Endothelial cell of umbilical vein (primary cell): Measurements from ENCODE around the gene NR6A1. TPM values are rescaled to one million over a fixed set of nuclear protein-coding genes. Genes with fewer than 3 reads are reported as not detected.

Source experiments
- BruUV-seq: library from RNA; stranded (reverse); fragments of 400-500 nt; replicated peaks from 2 replicates; lab custom pipeline; 2021; lab: Mats Ljungman, UMichigan
- CTCF ChIA-PET: fragments of 300-600, 350-600 bp; sonication (Branson Sonifier 250); formaldehyde crosslinking; loops from one replicate; lab custom pipeline; 2021; ENCODE audit warnings: antibody characterized with exemption, inconsistent platforms; lab: Charles Lee
- POLR2A ChIA-PET: fragments of 300-600, 350-600 bp; sonication (Branson Sonifier 250); formaldehyde crosslinking; loops from one replicate; lab custom pipeline; 2021; ENCODE audit warnings: antibody characterized with exemption, inconsistent platforms; lab: Charles Lee
- DNase-seq: peaks from one replicate; pipeline ENCODE4 v3.0.0-alpha.2; 2011; ENCODE audit warnings: low read depth, low spot score
- FAIRE-seq: peaks from 2 replicates; lab custom pipeline; 2011; peaks lifted over from hg19 to GRCh38; lab: Jason Lieb, UNC
- H2AFZ ChIP-seq: 2 replicates; pipeline ENCODE4 v1.6.0; 2012; ENCODE audit warnings: low read depth, low read length, control low read depth, inconsistent platforms
- H3K27ac ChIP-seq: 2 replicates; pipeline ENCODE4 v1.5.1; 2011; ENCODE audit warnings: low read depth, mild to moderate bottlenecking, control low read depth, low read length, moderate library complexity; ENCODE audit not compliant: insufficient read depth
- H3K27me3 ChIP-seq, 2 experiments: 2 replicates each; pipeline versions ENCODE4 v1.6.0 to v1.6.1; 2011; ENCODE audit warnings: low read length in 2 of 2, mixed read lengths in 1 of 2; ENCODE audit not compliant: control insufficient read depth in 2 of 2, insufficient read depth in 2 of 2
- H3K36me3 ChIP-seq, 2 experiments: 2 replicates in 1 of 2; 3 replicates in 1 of 2; pipeline ENCODE4 v1.5.1; 2011; ENCODE audit warnings: low read length in 2 of 2, mild to moderate bottlenecking in 1 of 2, moderate library complexity in 1 of 2; ENCODE audit not compliant: control insufficient read depth in 2 of 2, insufficient read depth in 2 of 2; ENCODE audit errors: extremely low read depth in 1 of 2
- H3K4me1 ChIP-seq: 3 replicates; pipeline ENCODE4 v1.5.1; 2011; ENCODE audit warnings: mild to moderate bottlenecking, low read length; ENCODE audit not compliant: control insufficient read depth, insufficient read depth; ENCODE audit errors: extremely low read depth
- H3K4me2 ChIP-seq: 2 replicates; pipeline ENCODE4 v1.6.1; 2011; ENCODE audit warnings: low read length, control low read depth, mixed read lengths; ENCODE audit not compliant: insufficient read depth
- H3K4me3 ChIP-seq, 3 experiments: fragments of 200-600 bp in 1 of 3; sonication (generic), shearing (Covaris generic) in 1 of 3; replicated peaks in 1 of 3; 2 replicates each; pipeline ENCODE4 v1.5.1; 2011 to 2016; ENCODE audit warnings: control low read depth in 3 of 3, low read length in 3 of 3, mild to moderate bottlenecking in 2 of 3, inconsistent platforms in 1 of 3, low read depth in 1 of 3, moderate library complexity in 1 of 3; ENCODE audit not compliant: insufficient read depth in 1 of 3
- H3K79me2 ChIP-seq: 2 replicates; pipeline ENCODE4 v1.6.0; 2012; ENCODE audit warnings: low read length, inconsistent platforms; ENCODE audit not compliant: control insufficient read depth, insufficient read depth
- H3K9ac ChIP-seq: replicated peaks from 2 replicates; pipeline ENCODE3; 2011; ENCODE audit warnings: low read length, control low read depth; ENCODE audit not compliant: insufficient read depth; ENCODE audit errors: extremely low read depth
- H3K9me1 ChIP-seq: replicated peaks from 3 replicates; pipeline ENCODE4 v1.6.0; 2011; ENCODE audit warnings: mild to moderate bottlenecking, low read length; ENCODE audit not compliant: control insufficient read depth, insufficient read depth; ENCODE audit errors: extremely low read depth
- H3K9me3 ChIP-seq: replicated peaks from 2 replicates; pipeline ENCODE4 v1.5.1; 2012; ENCODE audit warnings: low read length, inconsistent platforms; ENCODE audit not compliant: control insufficient read depth, insufficient read depth
- H4K20me1 ChIP-seq: replicated peaks from 2 replicates; pipeline ENCODE3; 2011; ENCODE audit warnings: mild to moderate bottlenecking, low read length; ENCODE audit not compliant: control insufficient read depth, insufficient read depth; ENCODE audit errors: extremely low read depth
- CTCF ChIP-seq, 2 donors: IDR thresholded peaks; 1 replicate in 1 of 2; 2 replicates in 1 of 2; pipeline ENCODE4 v1.5.1; 2011; ENCODE audit warnings: low read length in 2 of 2, mild to moderate bottlenecking in 2 of 2, moderate library complexity in 2 of 2, control low read depth in 1 of 2, inconsistent platforms in 1 of 2, low read depth in 1 of 2; ENCODE audit not compliant: insufficient read depth in 1 of 2; ENCODE audit errors: extremely low read depth in 1 of 2
- EZH2 ChIP-seq: IDR thresholded peaks from 2 replicates; pipeline ENCODE4 v1.6.1; 2012; ENCODE audit warnings: borderline replicate concordance, low read depth, mild to moderate bottlenecking, moderate library complexity, low read length, inconsistent platforms; ENCODE audit not compliant: severe bottlenecking
- FOS ChIP-seq: IDR thresholded peaks from 2 replicates; pipeline ENCODE4 v1.6.1; 2011; ENCODE audit warnings: mild to moderate bottlenecking, low read length, moderate library complexity, borderline replicate concordance; ENCODE audit not compliant: insufficient read depth
- GATA2 ChIP-seq: IDR thresholded peaks from 2 replicates; pipeline ENCODE4 v1.7.0; 2011; ENCODE audit warnings: low read depth, mild to moderate bottlenecking, moderate library complexity, mixed read lengths, low read length; ENCODE audit not compliant: insufficient read length, insufficient read depth
- JUN ChIP-seq: IDR thresholded peaks from 2 replicates; pipeline ENCODE4 v1.6.1; 2011; ENCODE audit warnings: borderline replicate concordance, low read depth; ENCODE audit not compliant: insufficient read length, insufficient read depth
- MAX ChIP-seq: IDR thresholded peaks from 2 replicates; pipeline ENCODE4 v1.6.1; 2011; ENCODE audit not compliant: insufficient read depth, insufficient read length
- MYC ChIP-seq: IDR thresholded peaks from one replicate; pipeline ENCODE4 v1.6.1; 2011; ENCODE audit warnings: mild to moderate bottlenecking, low read depth, low read length
- POLR2A ChIP-seq: IDR thresholded peaks from 2 replicates; pipeline ENCODE4 v1.6.1; 2012; ENCODE audit warnings: low read depth, mild to moderate bottlenecking, control low read depth, low read length
- POLR2AphosphoS5 ChIP-seq: IDR thresholded peaks from 2 replicates; pipeline ENCODE4 v1.6.1; 2012; ENCODE audit warnings: low read depth, mild to moderate bottlenecking, control low read depth, low read length, moderate library complexity; ENCODE audit not compliant: insufficient read depth
- dilution Hi-C: fragments of 300-500 bp; cut with MboI; formaldehyde crosslinking; loops from one replicate; pipeline ENCODE4 v1.15.0; 2019; ENCODE audit warnings: low sequenced_read_pairs; ENCODE audit not compliant: extremely low pct_ligation_motif_present
- intact Hi-C: fragments of 100-400 bp; cut with micrococcal nuclease; formaldehyde crosslinking; loops from one replicate; pipeline ENCODE4 v1.10.0; 2022
- polyA plus RNA-seq, 4 experiments: library from polyadenylated mRNA; depleted of rRNA in 3 of 4; stranded (reverse) in 3 of 4; unstranded in 1 of 4; fragments of >200 nt; gene quantifications; 2 replicates each; pipeline versions ENCODE4 v1.2.1 to v1.2.3, GENCODE V29; 2011 to 2012; ENCODE audit warnings: missing spikeins in 1 of 4
- total RNA-seq: library from RNA; stranded (reverse); gene quantifications from 2 replicates; pipeline ENCODE4 v1.2.3, GENCODE V29; 2021

NR6A1 gene
- total and polyA plus RNA-seq, 2 donors (not counting 3 experiments of a cell fraction or from before 2014, with no cell fraction given), result 0.17 to 1.2 TPM

GRCh38 chr9:124699575-124699974, 71.5 kb downstream of the NR6A1 start:
- Histone ChIP-seq H3K4me1 (peaks cover 19% of the 10 kb centered on the region), H3K4me3 (no peak overlapping the region), H3K27me3 (no peaks in the 10 kb centered on the region), H3K9me3 (no peaks in the 10 kb centered on the region), H3K4me2 (no peak overlapping the region), H4K20me1 (no peaks in the 10 kb centered on the region), H3K36me3 (no peaks in the 10 kb centered on the region), H3K79me2 (no peaks in the 10 kb centered on the region), H2AFZ (no peak overlapping the region), H3K9me1 (no peaks in the 10 kb centered on the region), H3K27ac (no peak overlapping the region), H3K9ac (no peak overlapping the region)
- FAIRE-seq (no peak), DNase-seq (no peak)
- dilution Hi-C loops, result no loop called here
- CTCF ChIA-PET, result interaction anchor here (2.2 kb wide), 1 partner anchor 82 kb away, joined by 11 read pairs; no protein-coding TSS in a partner anchor
- intact Hi-C loops, result no loop called here
- POLR2A ChIA-PET, result no interaction called here
- BruUV-seq, result no TSS peak
- TF ChIP-seq EZH2, result no peak
- TF ChIP-seq JUN, result no peak
- no peak for TF ChIP-seq MAX
- no peak for TF ChIP-seq CTCF (IDR thresholded peaks at IDR 0.05; ENCODE audit: extremely low read depth in 1 of 2, insufficient read depth in 1 of 2, low read depth in 1 of 2, low read length in 2 of 2)
- no peak for TF ChIP-seq POLR2AphosphoS5
- TF ChIP-seq GATA2, result no peak
- no peak for TF ChIP-seq FOS
- no peak for TF ChIP-seq MYC
- TF ChIP-seq POLR2A, result no peak
